IPS-15b (cell line): ENCODE results near the gene GNG12.

Source experiments
- H3K27me3 ChIP-seq: one replicate; pipeline ENCODE4 v1.6.1; 2013; ENCODE audit warnings: low read length; ENCODE audit not compliant: control insufficient read depth, insufficient read depth
- H3K36me3 ChIP-seq: one replicate; pipeline ENCODE4 v1.6.1; 2013; ENCODE audit warnings: low read length; ENCODE audit not compliant: control insufficient read depth, insufficient read depth
- H3K4me1 ChIP-seq: one replicate; pipeline ENCODE4 v1.6.1; 2013; ENCODE audit warnings: mild to moderate bottlenecking, low read length; ENCODE audit not compliant: control insufficient read depth, insufficient read depth
- H3K4me3 ChIP-seq: one replicate; pipeline ENCODE4 v1.5.1; 2013; ENCODE audit warnings: low read depth, low read length
- H3K9ac ChIP-seq: one replicate; pipeline ENCODE4 v1.6.1; 2013; ENCODE audit warnings: low read depth, mild to moderate bottlenecking, low read length
- H3K9me3 ChIP-seq: one replicate; pipeline ENCODE4 v1.6.1; 2013; ENCODE audit warnings: mild to moderate bottlenecking, low read length; ENCODE audit not compliant: control insufficient read depth, insufficient read depth

GNG12 gene

GRCh38 chr1:67838180-67838910 lies 5.1 kb upstream of the GNG12 start:
- Histone ChIP-seq H3K9ac (no peak overlapping the region), H3K27me3 (peaks cover 24% of the 10 kb centered on the region), H3K36me3 (no peaks in the 10 kb centered on the region)

DNA sequence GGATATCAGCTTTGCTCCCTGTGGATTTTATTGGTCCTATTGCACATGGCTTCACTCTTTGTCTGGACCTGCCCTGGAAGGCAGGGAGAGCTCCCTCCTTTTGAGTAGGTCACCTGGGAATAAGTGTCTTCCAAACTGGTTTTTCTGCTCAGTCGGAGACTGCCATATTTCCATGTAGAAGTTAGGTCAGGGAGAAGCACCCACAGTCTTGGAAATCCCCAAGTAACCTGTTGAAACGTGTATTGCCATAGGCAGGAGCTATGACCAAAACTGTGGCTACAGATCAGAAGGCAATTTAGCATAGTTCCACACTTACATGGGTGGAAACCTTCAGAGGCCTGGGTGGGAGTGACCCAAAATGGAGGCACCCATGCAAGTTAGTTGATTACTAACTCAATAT lies 3.5 kb upstream of the GNG12 start:
- H3K4me1 ChIP-seq, result peaks cover 15% of the 10 kb centered on the region
- no peak overlapping the region for H3K4me3 ChIP-seq
- H3K9ac ChIP-seq, result no peak overlapping the region
- H3K36me3 ChIP-seq, result no peaks in the 10 kb centered on the region
- peaks cover 30% of the 10 kb centered on the region for H3K27me3 ChIP-seq
- H3K9me3 ChIP-seq, result no peaks in the 10 kb centered on the region

More at GRCh38 chr1:67838180-67838910, 5.1 kb upstream of the GNG12 start:
- Histone ChIP-seq H3K9me3 (no peaks in the 10 kb centered on the region), H3K4me1 (peaks cover 15% of the 10 kb centered on the region), H3K4me3 (no peak overlapping the region)

GRCh38 chr1:67835663-67836452 lies 2.6 kb upstream of the GNG12 start:
- Histone ChIP-seq H3K4me1 (peaks cover 15% of the 10 kb centered on the region), H3K27me3 (peaks cover 39% of the 10 kb centered on the region), H3K9me3 (no peaks in the 10 kb centered on the region)

DNA sequence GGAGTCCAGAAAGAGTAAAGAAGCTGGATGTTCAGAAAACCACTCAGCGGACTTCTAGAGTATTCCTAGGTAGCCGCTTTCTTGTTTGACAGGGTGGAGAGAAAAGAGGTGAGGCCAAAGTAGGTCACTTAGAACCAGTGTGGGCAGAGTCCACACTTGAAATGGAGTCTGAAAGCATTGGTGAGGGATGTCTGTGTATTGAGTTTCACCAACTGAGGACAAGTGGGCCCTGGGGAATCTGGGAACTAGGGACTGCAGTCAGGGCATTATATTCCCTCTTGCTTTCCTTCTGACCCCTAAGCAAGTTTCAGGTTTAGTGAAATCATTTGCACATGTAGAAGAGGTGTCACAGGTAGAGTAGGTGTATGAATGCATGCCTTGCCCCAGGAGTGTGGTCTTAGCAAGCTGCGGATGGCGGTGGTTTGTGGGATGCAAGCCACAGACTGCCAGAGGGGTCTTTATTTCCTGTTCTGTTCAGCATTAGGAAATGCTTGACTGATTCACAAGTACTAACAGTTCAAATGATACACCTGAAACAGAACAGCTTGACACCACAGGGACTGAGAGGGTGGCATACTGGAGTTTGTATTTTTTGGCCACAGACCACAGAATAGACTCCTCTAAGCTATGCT lies 1.1 kb upstream of the GNG12 start:
- Histone ChIP-seq H3K4me1 (peaks cover 7% of the 10 kb centered on the region), H3K9me3 (no peaks in the 10 kb centered on the region), H3K9ac (no peak overlapping the region), H3K36me3 (no peaks in the 10 kb centered on the region), H3K4me3 (no peak overlapping the region), H3K27me3 (peaks cover 46% of the 10 kb centered on the region)

More at GRCh38 chr1:67835663-67836452, 2.6 kb upstream of the GNG12 start:
- Histone ChIP-seq H3K4me3 (no peak overlapping the region), H3K9ac (no peak overlapping the region), H3K36me3 (no peaks in the 10 kb centered on the region)

DNA sequence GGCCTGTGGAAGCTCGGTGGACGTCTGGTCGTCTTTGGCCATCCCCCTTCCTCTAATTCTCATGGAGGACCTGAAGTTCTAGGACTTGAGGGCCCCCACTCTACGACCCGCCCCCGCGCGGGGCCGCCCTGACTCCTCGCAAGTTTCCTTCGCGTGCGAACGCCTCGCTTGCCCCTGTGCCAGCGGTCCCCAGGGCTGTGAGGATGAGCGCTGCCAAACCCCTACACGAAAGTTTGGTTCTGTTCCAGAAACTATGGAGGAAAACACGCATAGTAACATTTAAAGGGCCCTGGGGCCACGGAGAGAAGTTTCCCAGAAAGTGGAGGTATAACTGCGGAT lies 304 bp upstream of the GNG12 start:
- H3K4me3 ChIP-seq, result peak overlapping the region; percentile 80
- H3K36me3 ChIP-seq, result no peaks in the 10 kb centered on the region
- peaks cover 46% of the 10 kb centered on the region for H3K27me3 ChIP-seq
- peaks cover 2% of the 10 kb centered on the region for H3K4me1 ChIP-seq
- H3K9ac ChIP-seq, result no peak overlapping the region
- no peaks in the 10 kb centered on the region for H3K9me3 ChIP-seq

GRCh38 chr1:67831850-67832513 lies 1.3 kb downstream of the GNG12 start:
- peaks cover 46% of the 10 kb centered on the region for H3K27me3 ChIP-seq
- no peaks in the 10 kb centered on the region for H3K36me3 ChIP-seq
- H3K4me3 ChIP-seq, result peak overlapping the region; percentile 80
- no peaks in the 10 kb centered on the region for H3K4me1 ChIP-seq
- H3K9me3 ChIP-seq, result no peaks in the 10 kb centered on the region
- H3K9ac ChIP-seq, result peak overlapping the region; percentile 26

GRCh38 chr1:67830928-67831830 lies 2.1 kb downstream of the GNG12 start:
- Histone ChIP-seq H3K36me3 (no peaks in the 10 kb centered on the region), H3K9me3 (no peaks in the 10 kb centered on the region), H3K4me1 (no peaks in the 10 kb centered on the region), H3K4me3 (peak overlapping the region; percentile 80), H3K27me3 (peaks cover 46% of the 10 kb centered on the region), H3K9ac (no peak overlapping the region)

DNA sequence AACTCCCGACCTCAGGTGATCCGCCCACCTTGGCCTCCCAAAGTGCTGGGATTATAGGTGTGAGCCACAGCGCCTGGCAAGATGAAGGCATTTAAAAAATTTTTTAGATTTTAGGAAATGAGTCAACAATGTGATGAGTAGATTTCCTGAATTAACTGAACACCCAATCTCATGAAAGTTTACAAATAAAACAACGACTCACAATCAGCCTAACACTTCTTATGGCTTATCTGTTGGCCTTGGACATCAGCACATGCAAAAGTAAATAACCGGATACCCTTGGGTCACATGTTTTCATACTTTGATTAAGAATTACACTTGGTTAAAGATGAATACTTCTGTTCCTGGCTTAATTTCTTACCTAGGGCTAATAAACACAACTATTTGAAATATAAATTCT lies 3.0 kb downstream of the GNG12 start:
- peaks cover 41% of the 10 kb centered on the region for H3K27me3 ChIP-seq
- H3K4me3 ChIP-seq, result no peak overlapping the region
- H3K4me1 ChIP-seq, result no peaks in the 10 kb centered on the region
- no peaks in the 10 kb centered on the region for H3K9me3 ChIP-seq
- H3K36me3 ChIP-seq, result no peaks in the 10 kb centered on the region
- H3K9ac ChIP-seq, result no peak overlapping the region

DNA sequence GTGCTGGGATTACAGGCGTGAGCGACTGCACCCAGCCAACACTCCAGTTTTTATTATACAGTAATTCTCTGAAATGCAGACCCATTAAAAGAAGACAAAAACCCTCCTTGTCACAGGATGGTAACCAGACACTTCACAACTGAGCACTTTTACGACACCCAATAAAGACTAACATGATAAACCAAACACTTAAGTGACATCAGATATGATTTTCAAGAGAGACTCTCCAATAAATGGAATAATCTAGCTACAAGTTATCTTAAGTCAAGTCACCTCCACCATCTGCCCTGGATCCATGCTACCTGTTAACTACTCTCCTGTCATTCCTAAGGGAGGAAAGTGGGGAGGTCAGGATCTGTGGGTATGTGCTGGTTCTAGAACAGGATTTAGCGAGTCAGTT lies 5.6 kb downstream of the GNG12 start:
- Histone ChIP-seq H3K4me3 (no peak overlapping the region), H3K9me3 (no peaks in the 10 kb centered on the region), H3K27me3 (peaks cover 22% of the 10 kb centered on the region), H3K9ac (no peak overlapping the region), H3K36me3 (no peaks in the 10 kb centered on the region), H3K4me1 (no peaks in the 10 kb centered on the region)

DNA sequence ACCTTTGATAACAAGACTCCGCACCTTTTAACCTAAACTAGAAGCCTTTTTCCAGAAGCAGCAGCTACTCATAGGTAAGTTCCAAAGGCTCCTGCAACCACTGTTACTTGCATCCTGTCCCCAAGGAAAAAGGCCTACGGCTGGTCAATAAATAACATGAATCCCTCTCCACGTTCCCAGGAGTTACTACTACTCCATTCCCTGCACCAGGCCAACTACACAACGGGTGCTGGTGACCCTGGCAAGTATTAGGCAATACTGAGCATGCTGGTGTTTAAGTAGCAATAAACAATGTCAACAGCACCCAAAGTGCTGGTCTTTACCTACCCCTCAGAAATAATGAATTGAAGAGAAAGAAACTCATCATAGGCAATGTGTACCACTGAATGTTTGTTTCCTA lies 7.7 kb downstream of the GNG12 start:
- Histone ChIP-seq H3K36me3 (no peaks in the 10 kb centered on the region), H3K9ac (no peak overlapping the region), H3K4me3 (no peak overlapping the region), H3K4me1 (no peaks in the 10 kb centered on the region), H3K9me3 (no peaks in the 10 kb centered on the region), H3K27me3 (peaks cover 4% of the 10 kb centered on the region)

DNA sequence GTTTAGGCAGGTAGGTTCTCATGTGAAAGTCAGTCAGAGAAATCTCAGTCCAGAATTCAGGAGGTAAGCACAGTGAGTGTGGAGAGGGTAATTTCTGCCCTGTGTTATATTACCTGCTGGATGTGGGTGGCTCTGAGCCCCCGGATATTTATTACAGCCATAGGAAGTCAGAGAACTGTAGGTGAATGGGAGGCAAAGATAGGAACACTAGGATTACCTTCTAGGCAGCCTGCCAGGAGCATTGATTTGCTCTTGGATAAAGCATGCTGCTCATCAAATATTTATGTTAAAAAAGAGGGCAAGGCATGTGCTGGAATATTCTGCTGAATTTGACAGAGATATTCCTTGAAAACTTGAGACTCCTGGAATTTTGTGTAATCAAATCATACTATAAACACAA lies 8.5 kb downstream of the GNG12 start:
- no peak overlapping the region for H3K9ac ChIP-seq
- no peaks in the 10 kb centered on the region for H3K36me3 ChIP-seq
- H3K4me3 ChIP-seq, result no peak overlapping the region
- H3K4me1 ChIP-seq, result no peaks in the 10 kb centered on the region
- H3K9me3 ChIP-seq, result no peaks in the 10 kb centered on the region
- H3K27me3 ChIP-seq, result no peaks in the 10 kb centered on the region
